PC-3 (cell line): Measurements from ENCODE around the gene GRK6.

Experiments
- CTCF ChIP-seq: fragments of 300-600 bp; sonication (generic); conservative IDR thresholded peaks from 2 replicates; pipeline ENCODE4 v1.5.1; 2017; ENCODE audit warnings: antibody characterized with exemption, low read depth, mild to moderate bottlenecking, low read length
- EZH2 ChIP-seq: fragments of 300-600 bp; sonication (generic); IDR thresholded peaks from one replicate; pipeline ENCODE4 v1.6.1; 2017; ENCODE audit warnings: antibody characterized with exemption, mild to moderate bottlenecking, low read length; ENCODE audit not compliant: unreplicated experiment
- EZH2phosphoT487 ChIP-seq: fragments of 300-600 bp; sonication (generic); IDR thresholded peaks from 2 replicates; pipeline ENCODE4 v1.6.1; 2018; ENCODE audit warnings: mild to moderate bottlenecking, antibody characterized with exemption, low read length, borderline replicate concordance

GRCh38 chr5:177449140-177450061 is 22.9 kb downstream of the GRK6 start:
- TF ChIP-seq CTCF (no peak), EZH2 (no peak), EZH2phosphoT487 (no peak)
